GM18517 (cell line): Measurements from ENCODE around the gene SLC17A2.
A peak's percentile ranks its signal among the peaks of the same experiment; 100 is the strongest.
"Not testable (repeated sequence)": the region's sequence is repeated elsewhere in the genome, so short reads cannot be mapped to it uniquely, and the experiment has no call there.

Experiments used
- ATAC-seq: cut with Tn5 transposase; IDR thresholded peaks from one replicate; pipeline ENCODE4 v1.9.1; 2021; ENCODE audit warnings: mild to moderate bottlenecking, moderate library complexity; ENCODE audit not compliant: unreplicated experiment

SLC17A2 gene

DNA sequence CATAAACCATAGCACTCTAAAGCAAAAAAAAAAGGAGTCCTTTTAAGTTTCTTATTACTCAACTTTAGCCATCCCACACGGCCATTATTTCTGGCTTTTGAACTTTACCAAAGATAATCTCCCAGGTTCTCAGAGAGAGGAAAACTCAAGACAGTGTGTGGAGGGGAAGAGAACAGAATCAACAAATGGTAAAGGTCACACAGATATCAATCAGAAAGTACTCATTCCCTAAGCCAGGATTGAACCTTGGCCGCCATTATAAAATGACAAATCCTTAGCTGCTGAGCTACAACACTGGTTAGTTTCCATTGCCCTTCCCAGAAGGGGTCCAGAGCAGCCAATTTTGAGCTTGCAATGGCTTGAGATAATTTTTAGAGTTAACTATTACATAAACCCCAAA is 22.0 kb upstream of the SLC17A2 start:
- no peak for ATAC-seq

DNA sequence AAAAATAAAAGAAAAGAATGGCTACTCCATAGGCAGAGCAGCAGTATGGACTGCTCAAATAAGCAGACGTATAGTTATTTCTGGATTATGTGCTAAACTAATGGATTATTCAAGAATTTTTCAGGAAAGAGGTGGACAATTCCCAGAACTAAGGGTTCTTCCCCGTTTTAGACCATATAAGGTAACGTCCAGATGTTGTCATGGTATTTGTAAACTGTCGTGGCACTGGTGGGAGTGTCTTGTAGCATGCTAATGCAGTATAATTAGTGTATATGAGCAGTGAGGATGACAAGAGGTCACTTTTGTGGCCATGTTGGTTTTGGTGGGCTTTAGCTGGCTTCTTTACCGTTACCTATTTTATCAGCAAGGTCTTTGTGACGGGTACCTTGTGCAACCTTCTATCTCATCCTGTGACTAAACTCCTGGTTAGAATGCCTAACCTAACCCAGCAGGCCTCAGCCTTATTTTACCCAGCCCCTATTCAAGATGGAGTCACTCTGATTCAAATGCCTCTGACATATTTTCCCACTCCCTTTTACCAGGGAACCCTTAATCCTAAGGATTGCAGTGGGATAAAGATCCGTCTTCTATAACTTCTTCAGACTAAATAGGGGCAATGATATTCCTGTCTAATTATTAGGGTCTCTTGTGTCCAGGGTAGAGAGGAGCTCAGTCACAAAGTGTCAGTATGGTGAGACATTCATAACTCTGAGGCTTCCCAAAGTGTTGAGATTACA is 21.0 kb upstream of the SLC17A2 start:
- ATAC-seq = no peak

DNA sequence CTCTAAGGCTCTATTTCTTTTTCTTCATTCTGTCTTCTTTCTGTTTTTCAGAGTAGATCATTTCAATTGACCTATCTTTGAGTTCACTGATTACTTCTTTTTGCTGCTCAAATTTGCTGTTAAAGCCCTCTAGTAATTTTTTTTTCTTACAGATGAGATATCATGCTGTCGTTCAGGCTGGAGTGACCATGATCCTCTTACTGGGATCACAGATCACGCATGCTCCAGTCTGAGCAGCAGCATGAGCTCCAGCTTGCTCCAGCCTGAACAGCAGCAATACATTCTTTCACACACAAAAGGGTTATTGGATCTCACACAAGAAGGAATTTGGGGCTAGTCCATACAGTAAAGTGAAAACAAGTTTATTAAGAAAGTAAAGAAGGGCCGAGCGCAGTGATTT is 19.8 kb upstream of the SLC17A2 start:
- no peak for ATAC-seq

DNA sequence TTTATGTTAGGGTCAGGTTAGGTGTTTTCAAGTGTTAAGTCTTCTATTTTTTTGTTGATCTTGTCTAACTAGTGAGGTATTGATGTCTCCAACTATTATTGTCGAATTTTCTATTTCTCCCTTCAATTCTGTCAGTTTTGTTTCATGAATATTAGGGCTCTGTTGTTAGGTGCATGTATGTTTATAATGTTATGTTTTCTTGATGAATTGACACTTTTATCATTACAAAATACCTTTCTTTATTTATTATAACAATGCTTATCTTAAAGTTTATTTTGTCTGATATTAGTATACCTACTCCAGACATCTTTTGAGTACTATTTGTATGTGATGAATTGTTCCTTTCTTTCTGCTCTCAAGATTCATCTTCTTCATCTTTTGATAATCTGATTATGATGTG is 19.2 kb upstream of the SLC17A2 start:
- no peak for ATAC-seq

DNA sequence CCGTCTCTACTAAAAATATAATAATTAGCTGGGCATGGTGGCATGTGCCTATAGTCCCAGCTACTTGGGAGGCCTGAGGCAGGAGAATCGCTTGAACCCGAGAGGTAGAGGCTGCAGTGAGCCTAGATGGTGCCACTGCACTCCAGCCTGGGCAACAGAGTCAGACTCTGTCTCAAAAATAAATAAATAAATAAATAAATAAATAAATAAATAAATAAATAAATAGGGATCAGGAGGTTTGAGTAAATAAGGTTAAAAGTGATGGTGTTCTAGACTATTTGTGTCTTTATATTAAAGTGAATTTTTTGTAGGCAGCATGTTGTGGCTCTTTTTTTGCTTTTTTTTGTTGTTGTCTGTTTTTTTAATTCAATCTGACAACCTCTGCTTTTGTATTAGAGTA is 17.0 kb upstream of the SLC17A2 start:
- ATAC-seq = not testable (repeated sequence)

DNA sequence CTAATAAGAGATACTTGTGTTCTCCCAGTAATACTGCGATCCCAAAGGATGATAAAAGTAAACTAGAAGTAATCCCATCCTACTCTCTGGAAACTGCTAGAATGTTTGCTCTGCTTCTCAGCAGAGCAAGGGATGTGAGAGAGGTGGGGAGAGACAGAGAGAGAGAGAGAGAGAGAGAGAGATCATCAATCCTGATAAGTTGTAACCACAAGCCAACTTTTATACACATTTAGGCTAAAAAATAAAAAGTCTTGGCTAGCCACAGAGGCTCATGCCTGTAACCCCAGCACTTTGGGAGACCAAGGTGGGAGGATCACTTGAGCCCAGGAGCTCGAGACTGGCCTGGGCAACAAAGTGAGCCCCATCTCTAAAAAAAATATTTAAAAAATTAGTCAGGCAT is 16.1 kb upstream of the SLC17A2 start:
- ATAC-seq = no peak

DNA sequence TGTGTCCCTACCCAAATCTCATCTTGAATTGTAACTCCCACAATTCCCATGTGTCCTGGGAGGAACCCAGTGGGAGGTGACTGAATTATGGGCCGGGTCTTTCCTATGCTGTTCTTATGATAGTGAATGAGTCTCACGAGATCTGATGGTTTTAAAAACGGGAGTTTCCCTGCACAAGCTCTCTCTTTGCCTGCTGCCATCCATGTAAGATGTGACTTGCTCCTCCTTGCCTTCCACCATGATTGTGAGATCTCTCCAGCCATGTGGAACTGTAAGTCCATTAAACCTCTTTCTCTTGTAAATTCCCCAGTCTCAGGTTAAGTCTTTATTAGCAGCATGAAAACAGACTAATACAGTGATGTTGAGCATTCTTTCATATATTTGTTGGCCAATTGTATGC is 15.2 kb upstream of the SLC17A2 start:
- not testable (repeated sequence) for ATAC-seq

DNA sequence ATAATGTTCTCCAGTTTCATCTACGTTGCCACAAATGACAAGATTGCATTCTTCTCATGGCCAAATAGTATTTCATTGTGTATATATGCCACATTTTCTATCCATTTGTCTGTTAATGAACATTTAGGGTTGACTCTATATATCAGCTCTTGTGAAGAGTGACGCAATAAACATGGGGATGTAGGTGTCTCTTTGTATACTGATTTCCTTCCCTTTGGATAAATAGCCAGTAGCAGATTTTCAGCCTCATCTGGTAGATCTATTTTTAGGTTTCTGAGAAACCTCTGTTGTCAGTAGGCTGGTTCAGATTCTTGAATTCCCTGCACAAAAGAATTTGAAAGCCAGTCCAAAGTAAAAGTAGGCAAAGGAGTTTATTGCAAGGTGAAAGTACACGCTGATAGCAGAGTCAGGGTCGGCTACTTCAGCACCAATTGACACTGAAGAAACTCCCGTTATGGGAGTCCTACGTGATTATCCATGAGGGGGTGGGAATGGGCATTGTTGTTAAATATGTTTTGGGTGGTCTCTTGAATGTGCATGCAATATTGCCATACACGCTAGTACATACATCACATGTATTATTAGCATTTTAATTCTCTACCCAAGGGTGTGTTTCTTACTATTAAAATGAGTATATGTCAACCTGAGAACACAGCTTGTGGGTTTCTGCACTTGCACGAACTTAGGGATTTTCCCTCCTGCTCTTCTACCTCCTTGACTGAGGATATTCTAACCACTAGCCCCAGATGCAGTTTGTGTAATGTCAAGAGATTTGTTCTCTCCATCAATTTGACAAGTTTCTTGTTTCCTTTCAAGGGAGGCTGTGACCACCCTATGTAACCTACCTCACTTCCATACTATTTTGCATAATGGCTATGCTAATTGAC is 14.4 kb upstream of the SLC17A2 start:
- ATAC-seq = peak; percentile 86

DNA sequence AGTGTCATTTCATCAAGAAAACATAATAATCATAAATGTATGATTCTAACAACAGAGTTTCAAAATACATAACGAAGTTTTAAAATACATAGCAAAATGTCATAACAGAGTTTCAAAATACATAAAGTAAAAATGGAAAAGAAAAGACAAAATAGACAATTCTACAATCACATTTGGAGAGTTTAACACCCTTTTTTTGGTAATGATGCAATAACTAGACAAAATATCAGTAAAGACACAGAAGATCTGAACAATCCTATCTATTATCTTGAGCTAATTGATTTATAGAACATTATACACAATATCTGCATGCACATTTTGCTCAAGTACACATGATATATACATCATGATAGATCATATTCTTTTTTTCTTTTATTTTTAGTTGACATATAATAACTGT is 13.4 kb upstream of the SLC17A2 start:
- no peak for ATAC-seq

DNA sequence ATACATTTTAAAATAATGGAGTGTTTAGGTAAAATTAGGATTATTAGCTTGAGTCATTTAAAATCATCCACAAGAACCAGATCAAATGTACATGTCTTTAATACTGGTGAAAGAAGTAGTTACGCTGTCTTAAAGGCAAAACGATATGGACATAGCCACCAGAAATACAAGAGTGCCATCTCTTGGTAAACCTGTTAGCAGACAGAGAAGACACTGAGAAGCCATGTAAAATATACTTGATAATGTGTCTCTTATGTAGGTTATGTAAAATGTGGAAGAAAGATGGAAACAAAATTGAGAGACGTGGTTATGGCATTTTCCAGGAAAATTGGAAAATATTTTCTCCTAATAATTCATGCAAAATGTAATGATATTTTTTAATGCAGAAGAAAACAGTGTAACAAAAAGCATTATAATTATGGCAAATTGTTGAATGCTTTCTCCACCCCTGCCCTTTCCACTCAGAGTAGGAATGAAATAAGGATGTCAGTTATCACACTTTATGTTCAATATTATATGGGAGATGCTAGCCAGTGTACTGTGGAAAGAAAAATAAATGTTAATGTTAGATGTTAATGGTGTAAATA is 12.2 kb upstream of the SLC17A2 start:
- ATAC-seq = no peak

DNA sequence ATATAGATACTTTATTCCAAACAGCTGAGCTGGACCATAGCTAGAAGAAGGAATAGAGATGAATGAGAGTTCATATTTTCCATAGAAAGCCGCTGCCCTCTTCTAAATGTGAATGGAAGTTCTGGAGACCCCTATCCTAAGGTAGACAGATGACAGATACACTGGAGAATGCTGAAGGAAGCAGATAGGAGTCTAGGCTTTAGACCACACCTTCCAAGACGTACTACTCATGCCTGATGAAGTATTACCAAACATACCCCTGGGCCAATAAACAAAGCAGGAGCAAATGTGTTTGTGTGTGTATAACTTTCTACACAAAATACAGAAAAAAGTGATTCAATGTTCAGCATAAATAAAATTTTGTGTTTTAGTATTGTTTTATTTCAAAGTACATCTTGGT is 9.1 kb upstream of the SLC17A2 start:
- no peak for ATAC-seq

DNA sequence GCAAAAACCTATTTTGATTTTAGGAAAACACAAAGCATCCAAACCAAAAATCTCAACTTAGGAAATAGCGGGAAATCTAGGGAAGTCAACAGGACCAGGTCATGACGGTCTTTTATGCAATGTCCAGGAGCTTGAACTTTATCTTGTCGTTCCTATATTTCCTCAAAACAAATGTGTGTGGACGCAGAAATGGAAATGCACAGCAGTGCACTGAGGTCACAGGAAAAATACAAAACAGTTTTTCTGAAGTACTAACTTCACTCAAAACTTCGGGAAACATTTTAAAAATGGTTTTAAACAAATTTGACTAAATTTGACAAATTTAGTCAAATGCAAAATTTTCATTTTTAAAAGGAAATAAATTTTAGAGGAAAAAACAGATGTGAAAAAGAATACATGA is 5.5 kb upstream of the SLC17A2 start:
- ATAC-seq = no peak

DNA sequence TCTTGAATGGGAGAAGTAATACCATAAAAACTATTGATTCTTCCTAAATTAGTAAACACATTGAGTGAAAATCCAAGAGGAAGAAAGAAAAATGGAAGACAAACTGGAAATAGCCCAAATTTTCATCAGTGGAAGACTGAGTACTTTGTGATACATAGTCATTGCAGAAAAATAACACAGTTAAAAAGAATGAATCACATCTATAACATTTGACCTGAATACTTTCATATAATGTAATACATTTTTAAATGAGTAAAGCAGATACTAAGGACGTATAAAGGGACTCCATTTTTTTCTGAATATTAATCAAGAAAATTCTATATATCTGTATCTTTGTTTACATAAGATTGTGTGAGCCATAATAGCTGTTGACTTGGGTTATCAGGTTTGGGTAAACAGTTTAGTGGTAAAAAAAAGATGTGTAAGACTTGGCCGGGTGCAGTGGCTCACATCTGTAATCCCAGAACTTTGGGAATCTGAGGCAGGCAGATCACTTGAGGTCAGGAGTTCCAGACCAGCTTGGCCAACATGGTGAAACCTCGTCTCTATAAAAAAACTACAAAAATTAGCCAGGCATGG is 4.3 kb upstream of the SLC17A2 start:
- ATAC-seq = no peak

DNA sequence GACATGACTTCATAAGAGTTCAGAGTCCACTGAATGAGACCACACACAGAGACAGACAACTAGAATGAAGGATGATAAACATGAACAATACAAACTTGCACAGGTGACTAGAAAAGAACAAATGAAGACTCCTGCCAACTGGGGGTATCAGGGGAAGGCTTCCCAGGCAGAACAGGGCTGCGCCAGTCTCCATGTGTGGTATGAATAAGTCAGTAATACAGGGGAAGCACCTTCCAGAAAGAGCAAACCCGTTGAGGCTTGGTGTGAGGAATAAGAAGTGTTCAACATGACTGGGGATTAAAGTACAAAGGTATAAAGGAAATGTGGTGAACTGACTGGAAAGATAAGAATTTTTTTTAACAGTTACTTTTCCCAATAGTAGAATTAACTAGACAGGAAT is 3.7 kb upstream of the SLC17A2 start:
- ATAC-seq = no peak

DNA sequence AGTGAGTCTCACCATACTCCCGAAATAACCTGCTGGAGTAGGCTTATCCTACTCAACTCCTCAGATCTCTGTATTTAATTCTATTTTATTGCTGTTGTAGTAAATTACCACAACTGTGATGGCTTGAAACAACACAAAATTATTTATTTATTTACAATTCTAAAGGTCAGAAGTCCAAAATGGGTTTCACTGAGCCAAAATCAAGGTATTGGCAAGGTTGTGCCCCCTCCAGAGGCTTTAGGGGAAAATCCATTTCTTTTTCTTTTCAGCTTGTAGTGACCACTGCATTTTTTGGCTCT is 869 bp upstream of the SLC17A2 start:
- no peak for ATAC-seq

DNA sequence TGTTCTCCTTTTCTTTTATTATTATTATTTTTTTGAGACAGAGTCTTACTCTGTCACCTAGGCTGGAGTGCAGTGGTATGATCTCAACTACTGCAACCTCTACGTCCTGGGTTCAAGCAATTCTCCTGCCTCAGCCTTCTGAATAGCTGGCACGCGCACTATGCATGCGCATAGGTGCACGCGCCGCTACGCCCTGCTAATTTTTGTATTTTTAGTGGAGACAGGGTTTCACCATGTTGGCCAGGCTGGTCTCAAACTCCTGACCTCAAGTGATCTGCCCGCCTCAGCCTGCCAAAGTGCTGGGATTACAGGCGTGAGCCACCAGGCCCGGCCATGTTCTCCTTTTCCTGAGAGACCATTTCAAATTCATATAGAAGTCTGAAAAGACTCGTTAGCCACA is 706 bp downstream of the SLC17A2 start:
- ATAC-seq = not testable (repeated sequence)

DNA sequence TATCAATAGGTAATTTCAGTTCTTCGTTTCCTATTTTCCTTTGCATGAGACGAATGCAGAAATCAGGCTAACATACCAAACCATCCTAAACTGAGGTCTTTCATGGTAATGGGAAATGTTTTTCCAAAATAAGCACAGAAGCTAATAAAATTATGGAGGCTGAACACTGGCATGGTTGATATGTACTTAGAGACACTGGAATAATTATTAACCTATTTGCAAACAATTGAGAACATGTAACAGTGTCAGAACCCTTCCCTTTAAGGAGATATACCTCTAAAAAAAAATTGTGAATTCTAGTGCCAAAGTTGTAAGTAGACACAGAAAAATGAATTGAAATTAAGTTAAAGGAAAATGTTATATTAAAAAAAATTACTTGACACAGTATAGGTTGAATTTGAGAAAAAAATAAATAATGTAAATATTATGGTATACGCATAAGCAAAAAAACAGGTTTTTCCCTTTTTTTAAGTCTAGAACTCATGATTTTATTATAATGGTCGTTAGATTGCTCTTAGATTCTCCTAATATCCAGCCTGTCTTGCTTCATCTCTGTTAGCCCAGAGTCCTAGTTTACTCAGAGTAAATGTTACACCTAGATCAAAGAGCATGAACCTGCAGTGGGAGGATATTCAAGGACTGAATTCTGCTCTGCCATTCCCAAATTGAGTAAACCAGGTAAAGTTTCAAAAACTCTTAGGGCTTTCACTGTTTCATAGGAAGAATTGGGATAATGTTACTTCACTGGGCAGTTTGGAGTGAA is 1.7 kb downstream of the SLC17A2 start:
- ATAC-seq = no peak

DNA sequence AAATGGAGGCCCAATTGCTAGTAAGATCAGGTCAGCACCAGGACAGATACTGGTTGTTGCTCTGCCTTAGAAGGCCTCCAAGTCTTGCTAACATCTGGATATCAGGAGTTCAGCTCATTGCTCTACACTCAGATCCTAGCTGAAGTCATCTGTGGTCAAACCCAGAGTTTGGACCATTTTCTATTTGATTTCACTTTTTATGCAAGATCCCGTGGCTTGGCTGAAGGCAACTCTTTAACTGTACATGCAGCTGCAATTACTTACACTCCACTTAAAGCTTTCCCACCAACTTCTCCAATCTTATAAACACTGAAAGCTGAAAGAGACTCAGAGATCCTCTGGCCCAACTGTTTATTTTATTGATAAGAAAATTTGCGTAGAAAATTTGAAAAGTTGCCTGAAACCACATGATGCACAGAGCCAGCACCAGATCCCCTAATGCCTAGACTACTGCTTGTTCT is 2.7 kb downstream of the SLC17A2 start:
- no peak for ATAC-seq

DNA sequence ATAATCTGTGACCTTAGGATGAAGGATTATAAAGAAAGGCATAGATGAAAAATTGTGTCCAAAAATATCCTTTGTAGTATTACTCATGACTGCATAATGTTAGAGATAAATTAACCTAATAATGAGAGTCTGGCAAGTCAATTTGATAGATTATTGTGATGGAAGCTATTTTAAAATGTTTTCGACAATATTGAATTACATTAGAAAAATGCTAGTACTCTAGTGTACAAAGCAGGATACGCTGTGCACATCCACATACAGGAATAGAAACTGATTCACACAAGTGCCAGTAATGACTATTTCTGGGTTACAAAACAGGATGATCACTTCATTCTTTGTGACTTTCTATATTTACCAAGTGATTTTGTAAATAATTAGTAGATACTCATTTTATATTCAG is 3.3 kb downstream of the SLC17A2 start:
- ATAC-seq = no peak

DNA sequence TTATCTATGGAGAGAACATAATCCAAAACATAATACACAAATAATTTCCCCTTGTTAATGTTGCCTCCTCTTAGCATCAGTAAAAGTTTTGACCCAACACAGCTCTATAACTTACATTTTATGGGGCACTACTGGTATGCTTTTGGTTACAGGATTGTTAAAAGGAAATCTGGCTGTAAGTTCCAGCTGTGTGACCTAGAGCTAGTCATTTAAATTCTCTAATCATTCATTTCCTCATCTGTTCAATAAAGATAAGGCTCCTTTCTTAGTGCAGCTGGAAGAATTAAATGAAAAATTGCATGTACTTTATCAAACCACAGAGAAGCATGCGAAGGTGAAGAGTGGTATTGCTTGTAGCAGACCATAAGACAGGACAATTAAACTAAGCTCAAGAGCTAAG is 4.6 kb downstream of the SLC17A2 start:
- no peak for ATAC-seq

DNA sequence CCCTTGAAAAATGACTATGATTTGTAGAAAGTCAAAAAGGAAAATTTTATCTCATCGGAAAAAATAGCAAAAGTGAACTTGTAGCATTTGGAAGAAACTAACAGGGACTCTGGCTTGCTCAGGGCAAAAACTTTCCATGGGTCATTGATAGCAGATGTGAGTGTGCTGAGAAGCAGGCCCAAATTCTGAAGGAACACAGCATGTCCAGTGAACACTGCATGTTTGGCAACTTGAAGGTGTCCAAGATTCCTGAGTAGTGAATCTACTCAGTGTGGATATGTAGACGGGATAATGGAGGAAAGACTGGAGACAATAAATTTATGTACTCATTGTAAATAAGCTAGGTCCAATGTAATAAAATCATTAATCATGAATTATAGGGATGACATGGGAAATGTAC is 8.2 kb downstream of the SLC17A2 start:
- ATAC-seq = no peak
